ENCODE data around the gene C1QB. TPM values are rescaled to one million over a fixed set of nuclear protein-coding genes. Genes with fewer than 3 reads are reported as not detected.

Gene C1QB
- total and polyA plus RNA-seq, 2 donors (not counting 1 experiment from before 2014, with no cell fraction given) = 0.16 TPM; not detected in 1

GRCh38 chr1:22651941-22652856 is 837 bp upstream of the C1QB start:
- Mint-ChIP-seq H3K27me3 (peaks cover 23% of the 10 kb centered on the region), H3K27ac (no peak overlapping the region), H3K4me1 (no peaks in the 10 kb centered on the region), H3K9me3 (ENCODE audit: insufficient read depth) (no peaks in the 10 kb centered on the region), H3K4me3 (no peak overlapping the region)
- Histone ChIP-seq H3K9me3 (ENCODE audit: control extremely low read depth in 1 of 3, control insufficient read depth in 2 of 3, insufficient read depth in 1 of 3, low read length in 2 of 3) (no peaks in the 10 kb centered on the region), H3K27ac (ENCODE audit: low read length in 2 of 2) (no peak overlapping the region), H2AFZ (ENCODE audit: insufficient read depth, low read depth, low read length, poor library complexity, severe bottlenecking) (no peak overlapping the region), H3K27me3 (replicated peaks in 1 of 4; ENCODE audit: control extremely low read depth in 1 of 4, control insufficient read depth in 3 of 4, insufficient read depth in 4 of 4, low read length in 3 of 4) (no peaks in the 10 kb centered on the region), H3K4me3 (ENCODE audit: control extremely low read depth in 1 of 5, extremely low read depth in 1 of 5, insufficient read depth in 1 of 5, low read depth in 2 of 5, low read length in 4 of 5) (no peak overlapping the region), H3K9ac (ENCODE audit: low read length) (no peak overlapping the region), H3K4me2 (replicated peaks; ENCODE audit: low read depth, low read length, poor library complexity, severe bottlenecking) (no peak overlapping the region), H3K36me3 (replicated peaks in 1 of 2; ENCODE audit: control extremely low read depth in 1 of 2, control insufficient read depth in 1 of 2, extremely low read depth in 1 of 2, insufficient read depth in 2 of 2, low read length in 1 of 2) (no peaks in the 10 kb centered on the region), H3K4me1 (ENCODE audit: control insufficient read depth in 2 of 2, insufficient read depth in 2 of 2, low read length in 2 of 2) (no peaks in the 10 kb centered on the region), H4K20me1 (ENCODE audit: control insufficient read depth, insufficient read depth, low read length, poor library complexity, severe bottlenecking) (no peaks in the 10 kb centered on the region), H3K79me2 (ENCODE audit: control insufficient read depth, insufficient read depth, low read length) (no peaks in the 10 kb centered on the region)
- WGBS (ENCODE audit: insufficient coverage) = 97% methylated on average over 8 of the region's 15 CpGs
- ChIA-PET CTCF (no interaction called here), POLR2A (no interaction called here)
- intact Hi-C loops (cut with micrococcal nuclease) = no loop called here
- ATAC-seq (ENCODE audit: low read depth) = no peak
- TF ChIP-seq EZH2 (IDR thresholded peaks at IDR 0.05; ENCODE audit: borderline replicate concordance, insufficient read depth, low read depth, low read length, poor library complexity, severe bottlenecking) (no peak), CTCF (IDR thresholded peaks at IDR 0.05) (no peak)
- DNase-seq = no peak

DNA sequence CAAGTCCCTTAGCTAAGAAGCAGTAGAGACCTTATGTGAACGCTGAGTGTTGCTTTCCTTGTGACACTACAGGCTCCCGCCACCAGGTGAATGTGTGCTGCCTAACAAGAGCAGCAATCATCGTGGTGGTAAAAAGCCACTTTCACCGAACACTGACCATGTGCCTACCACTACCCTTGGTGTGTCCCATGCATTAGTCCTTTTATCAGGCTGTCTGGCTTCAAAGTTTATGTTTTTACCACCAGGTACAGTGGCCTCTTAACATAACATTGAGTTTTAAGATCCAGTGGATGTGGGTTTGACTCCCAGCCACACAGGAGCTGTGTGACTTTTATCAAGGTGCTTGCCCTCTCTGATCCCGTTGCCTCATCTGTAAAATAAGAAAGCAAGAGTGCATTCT is 1.7 kb downstream of the C1QB start:
- Histone ChIP-seq H3K9me3 (ENCODE audit: control extremely low read depth in 1 of 3, control insufficient read depth in 2 of 3, insufficient read depth in 1 of 3, low read length in 2 of 3) (no peaks in the 10 kb centered on the region), H3K4me3 (ENCODE audit: control extremely low read depth in 1 of 5, extremely low read depth in 1 of 5, insufficient read depth in 1 of 5, low read depth in 2 of 5, low read length in 4 of 5) (no peak overlapping the region), H3K27ac (ENCODE audit: low read length in 2 of 2) (no peak overlapping the region), H3K36me3 (replicated peaks in 1 of 2; ENCODE audit: control extremely low read depth in 1 of 2, control insufficient read depth in 1 of 2, extremely low read depth in 1 of 2, insufficient read depth in 2 of 2, low read length in 1 of 2) (no peaks in the 10 kb centered on the region), H3K9ac (ENCODE audit: low read length) (no peak overlapping the region), H3K27me3 (replicated peaks in 1 of 4; ENCODE audit: control extremely low read depth in 1 of 4, control insufficient read depth in 3 of 4, insufficient read depth in 4 of 4, low read length in 3 of 4) (no peaks in the 10 kb centered on the region), H3K4me1 (ENCODE audit: control insufficient read depth in 2 of 2, insufficient read depth in 2 of 2, low read length in 2 of 2) (no peaks in the 10 kb centered on the region), H4K20me1 (ENCODE audit: control insufficient read depth, insufficient read depth, low read length, poor library complexity, severe bottlenecking) (no peaks in the 10 kb centered on the region), H2AFZ (ENCODE audit: insufficient read depth, low read depth, low read length, poor library complexity, severe bottlenecking) (no peak overlapping the region), H3K79me2 (ENCODE audit: control insufficient read depth, insufficient read depth, low read length) (no peaks in the 10 kb centered on the region), H3K4me2 (replicated peaks; ENCODE audit: low read depth, low read length, poor library complexity, severe bottlenecking) (no peak overlapping the region)
- CTCF ChIA-PET = no interaction called here
- Mint-ChIP-seq H3K27ac (no peak overlapping the region), H3K9me3 (ENCODE audit: insufficient read depth) (no peaks in the 10 kb centered on the region), H3K4me3 (no peak overlapping the region), H3K4me1 (no peaks in the 10 kb centered on the region), H3K27me3 (peaks cover 16% of the 10 kb centered on the region)
- 65% methylated on average over 4 of the region's 5 CpGs for WGBS (ENCODE audit: insufficient coverage)
- intact Hi-C loops (cut with micrococcal nuclease) = no loop called here
- POLR2A ChIA-PET = no interaction called here
- no peak for TF ChIP-seq EZH2 (IDR thresholded peaks at IDR 0.05; ENCODE audit: borderline replicate concordance, insufficient read depth, low read depth, low read length, poor library complexity, severe bottlenecking)
- no peak for TF ChIP-seq CTCF (IDR thresholded peaks at IDR 0.05)
- ATAC-seq (ENCODE audit: low read depth) (no peak), DNase-seq (no peak)

Data from B cell (primary cell).